Ureter (tissue), 1 donor: ENCODE results near the gene FANCI. TPM values are rescaled to one million over a fixed set of nuclear protein-coding genes. Genes with fewer than 3 reads are reported as not detected.
A peak's percentile ranks its signal among the peaks of the same experiment; 100 is the strongest.

Source experiments
- DNase-seq: peaks from one replicate; pipeline ENCODE4 v3.0.0-alpha.2; 2020; ENCODE audit warnings: low spot score
- total RNA-seq: library from RNA; stranded (reverse); gene quantifications from one replicate; pipeline ENCODE4 v1.2.4, GENCODE V29; 2023
- donor health status: DM: yes; HTN: yes; CAD: no.

The FANCI gene
- total RNA-seq, 1 donor from 2014 or later = 8.2 TPM

GRCh38 chr15:89361451-89362202 lies 117.8 kb downstream of the FANCI start:
- DNase-seq = peak; percentile 65

- DNase-seq = no peak
These were observed 118.7 kb downstream of the FANCI start for GRCh38 chr15:89362203-89363101.

- no peak for DNase-seq
These were observed 119.4 kb downstream of the FANCI start for GRCh38 chr15:89363133-89363532.

GRCh38 chr15:89363770-89364169 lies 120.0 kb downstream of the FANCI start:
- DNase-seq = no peak

GRCh38 chr15:89364341-89364740 lies 120.6 kb downstream of the FANCI start:
- DNase-seq = no peak

- DNase-seq = no peak
These were observed 121.1 kb downstream of the FANCI start for GRCh38 chr15:89364741-89365450.

GRCh38 chr15:89365462-89366065 lies 121.8 kb downstream of the FANCI start:
- DNase-seq = no peak

Other genes with a start within 250 kb of the FANCI start
- gene ABHD2, start 155.5 kb upstream of the FANCI start, total RNA-seq = 134 TPM
- gene RLBP1, start 22.4 kb upstream of the FANCI start, total RNA-seq = not detected
- gene POLG, start 90.8 kb downstream of the FANCI start, total RNA-seq = 64.8 TPM